HepG2 (cell line): Measurements from ENCODE around the gene MAN2A1. TPM values are rescaled to one million over a fixed set of nuclear protein-coding genes. Genes with fewer than 3 reads are reported as not detected.

ENCODE experiments used
- ATAC-seq: fragments of 200-7000 bp; cut with Tn5 transposase; 3 replicates; pipeline ENCODE4 v1.9.1; 2020; ENCODE audit warnings: mild to moderate bottlenecking, moderate library complexity
- BruUV-seq: library from RNA; stranded (reverse); fragments of 400-500 nt; replicated peaks from 2 replicates; lab custom pipeline; 2021; lab: Mats Ljungman, UMichigan
- CTCF ChIA-PET: fragments of 300-600 bp; formaldehyde crosslinking; extraction: SDS; loops from one replicate; lab custom pipeline; 2021; ENCODE audit warnings: low total read pairs, inconsistent platforms, low intra/inter-chr PET ratio; lab: Yijun Ruan, JAX
- POLR2A ChIA-PET: fragments of 350-600 bp; sonication (Branson Sonifier 250); formaldehyde crosslinking; loops from one replicate; lab custom pipeline; 2020; ENCODE audit warnings: antibody characterized with exemption, inconsistent platforms; lab: Yijun Ruan, JAX
- DNase-seq: peaks from one replicate; pipeline ENCODE4 v3.0.0-alpha.2; 2015; ENCODE audit warnings: low spot score
- FAIRE-seq: peaks from 3 replicates; lab custom pipeline; 2011; peaks lifted over from hg19 to GRCh38; lab: Jason Lieb, UNC
- H2AFZ ChIP-seq: one replicate; pipeline ENCODE4 v1.6.1; 2011; ENCODE audit warnings: low read length, inconsistent platforms
- H3K27ac ChIP-seq: fragments of 300-600 bp; 3 replicates; pipeline ENCODE4 v1.8.0; 2011; ENCODE audit warnings: mixed run types, mild to moderate bottlenecking, mixed read lengths, low read length, inconsistent platforms; ENCODE audit not compliant: insufficient read depth; ENCODE audit errors: extremely low read length
- H3K27me3 ChIP-seq, 2 experiments: fragments of 200-600 bp in 1 of 2; 2 replicates in 1 of 2; 3 replicates in 1 of 2; pipeline versions ENCODE4 v1.6.0 to v1.8.0; 2011; ENCODE audit warnings: low read length in 2 of 2, mild to moderate bottlenecking in 2 of 2, moderate library complexity in 2 of 2, inconsistent platforms in 1 of 2; ENCODE audit not compliant: insufficient read depth in 2 of 2, control insufficient read depth in 1 of 2
- H3K36me3 ChIP-seq, 2 experiments: fragments of 200-600 bp in 1 of 2; replicated peaks in 1 of 2; 2 replicates in 1 of 2; 3 replicates in 1 of 2; pipeline versions ENCODE4 v1.5.1 to v1.8.0; 2011; ENCODE audit warnings: low read length in 2 of 2, inconsistent platforms in 1 of 2; ENCODE audit not compliant: insufficient read depth in 2 of 2, control insufficient read depth in 1 of 2
- H3K4me1 ChIP-seq: 2 replicates; pipeline ENCODE4 v1.5.1; 2012; ENCODE audit warnings: low read length, inconsistent platforms; ENCODE audit not compliant: insufficient read depth
- H3K4me2 ChIP-seq: 2 replicates; pipeline ENCODE4 v1.6.0; 2011; ENCODE audit warnings: low read depth, low read length, inconsistent platforms
- H3K4me3 ChIP-seq, 3 experiments: fragments of 200-600 bp in 1 of 3; sonication (generic), shearing (Covaris generic) in 1 of 3; replicated peaks in 1 of 3; 2 replicates each; pipeline ENCODE4 v1.5.1; 2011 to 2016; ENCODE audit warnings: low read length in 3 of 3, inconsistent platforms in 2 of 3, low read depth in 2 of 3, mild to moderate bottlenecking in 2 of 3, control low read depth in 1 of 3, mixed read lengths in 1 of 3; ENCODE audit not compliant: insufficient read depth in 1 of 3
- H3K79me2 ChIP-seq: one replicate; pipeline ENCODE4 v1.6.1; 2011; ENCODE audit warnings: low read length, inconsistent platforms; ENCODE audit not compliant: insufficient read depth
- H3K9ac ChIP-seq: 2 replicates; pipeline ENCODE4 v1.6.0; 2011; ENCODE audit warnings: mild to moderate bottlenecking, low read depth, low read length, inconsistent platforms; ENCODE audit not compliant: insufficient read depth
- H3K9me3 ChIP-seq: 2 replicates; pipeline ENCODE4 v1.5.1; 2012; ENCODE audit warnings: mild to moderate bottlenecking, low read length
- H4K20me1 ChIP-seq: 2 replicates; pipeline ENCODE4 v1.6.0; 2011; ENCODE audit warnings: inconsistent platforms, mild to moderate bottlenecking, low read length, moderate library complexity; ENCODE audit not compliant: insufficient read depth
- ATRX ChIP-seq: sonication (generic); formaldehyde crosslinking; IDR thresholded peaks from 2 replicates; pipeline ENCODE4 v1.4.0; 2020; ENCODE audit warnings: missing genetic modification reagents, borderline replicate concordance
- CHCHD3 ChIP-seq: sonication (generic); formaldehyde crosslinking; IDR thresholded peaks from 2 replicates; pipeline ENCODE4 v1.8.0; 2022; ENCODE audit warnings: mild to moderate bottlenecking, missing genetic modification reagents, moderate library complexity
- RAD51 ChIP-seq: fragments of 450-650 bp; IDR thresholded peaks from 2 replicates; pipeline ENCODE4 v1.6.1; 2016; ENCODE audit warnings: borderline replicate concordance
- SIX4 ChIP-seq: sonication (generic); formaldehyde crosslinking; IDR thresholded peaks from 2 replicates; pipeline ENCODE4 v1.4.0; 2020; ENCODE audit warnings: missing genetic modification reagents
- ZFY ChIP-seq: sonication (generic); formaldehyde crosslinking; IDR thresholded peaks from 2 replicates; pipeline ENCODE4 v1.4.0; 2020; ENCODE audit warnings: missing genetic modification reagents
- ZNF260 ChIP-seq: sonication (generic); formaldehyde crosslinking; IDR thresholded peaks from 2 replicates; pipeline ENCODE4 v1.4.0; 2020; ENCODE audit warnings: missing genetic modification reagents, low read depth, mild to moderate bottlenecking, borderline replicate concordance
- ZNF3 ChIP-seq: IDR thresholded peaks from 2 replicates; pipeline ENCODE4 v1.7.0; 2017; ENCODE audit warnings: inconsistent platforms
- ZNF382 ChIP-seq: sonication (generic); formaldehyde crosslinking; IDR thresholded peaks from 2 replicates; pipeline ENCODE4 v1.5.0; 2020; ENCODE audit warnings: missing genetic modification reagents, mild to moderate bottlenecking, borderline replicate concordance
- ZSCAN22 ChIP-seq: sonication (generic); formaldehyde crosslinking; IDR thresholded peaks from 2 replicates; pipeline ENCODE4 v1.4.0; 2020; ENCODE audit warnings: mild to moderate bottlenecking, missing genetic modification reagents
- ZSCAN30 ChIP-seq: sonication (generic); formaldehyde crosslinking; IDR thresholded peaks from 2 replicates; pipeline ENCODE4 v1.5.0; 2020; ENCODE audit warnings: mild to moderate bottlenecking, missing genetic modification reagents
- WGBS: methylation state at CpG from one replicate; pipeline ENCODE4 v1.1.6; 2017; ENCODE audit warnings: low lambda C conversion rate; 5-methylcytosine and 5-hydroxymethylcytosine counted together
- in situ Hi-C: cut with HindIII; loops from 2 replicates; pipeline ENCODE4 v1.10.0; 2017; ENCODE audit warnings: low pct_unique_long_range_greater_than_20kb; ENCODE audit not compliant: extremely low pct_ligation_motif_present
- intact Hi-C: fragments of 100-400 bp; cut with micrococcal nuclease; formaldehyde crosslinking; loops from one replicate; pipeline ENCODE4 v1.10.0; 2022; ENCODE audit not compliant: unreplicated experiment
- polyA plus RNA-seq, 8 experiments: library from polyadenylated mRNA; depleted of rRNA in 3 of 8; stranded (reverse) in 7 of 8; unstranded in 1 of 8; fragments of >200 nt; fragmentation: Illumina TruSeq in 4 of 8; extraction: Trizol in 4 of 8; gene quantifications; 2 replicates each; pipeline versions ENCODE4 v1.2.1 to v1.2.3, GENCODE V29; 2011 to 2016; ENCODE audit warnings: low read depth in 4 of 8, missing spikeins in 1 of 8, mixed read lengths in 1 of 8; ENCODE audit not compliant: insufficient read depth in 1 of 8
- total RNA-seq, 5 experiments: library from RNA; depleted of rRNA; stranded (reverse); fragments of >200 nt; fragmentation: Illumina TruSeq; extraction: Trizol; gene quantifications; 2 replicates each; pipeline ENCODE4 v1.2.3, GENCODE V29; 2016; ENCODE audit warnings: low read depth in 1 of 5

MAN2A1 gene
- total and polyA plus RNA-seq, 2 of the 13 experiments (the other 11 are each of a cell fraction or from before 2014, with no cell fraction given), result 56.2 to 80.5 TPM

DNA sequence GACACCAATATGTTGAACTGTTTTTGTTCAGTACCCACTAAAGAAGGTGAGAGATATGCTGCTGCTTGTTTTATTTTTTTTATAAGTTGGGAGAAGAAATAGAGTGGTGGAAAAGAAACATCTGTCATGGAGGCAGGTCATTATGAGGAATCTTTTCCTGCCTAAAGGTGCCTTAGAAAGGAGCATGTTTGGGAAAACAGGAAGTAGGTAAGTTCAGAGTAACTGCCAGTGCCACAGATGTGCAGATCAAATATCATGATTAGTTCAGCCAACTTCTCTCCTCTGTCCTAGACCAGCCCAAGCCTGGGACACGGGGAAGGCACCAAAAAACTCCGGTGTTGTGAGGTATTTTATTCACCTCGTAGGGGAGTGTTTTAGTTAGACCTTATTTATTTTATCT is 144.2 kb downstream of the MAN2A1 start (continued):
- TF ChIP-seq SIX4 (CRISPR knock-in tag), result no peak
- TF ChIP-seq ZNF382 (CRISPR knock-in tag), result no peak
- TF ChIP-seq ZNF3 (CRISPR knock-in tag), result no peak
- no peak for TF ChIP-seq ZSCAN22 (CRISPR knock-in tag)
- TF ChIP-seq ATRX, result no peak
- no peak for TF ChIP-seq ZSCAN30 (CRISPR knock-in tag)

DNA sequence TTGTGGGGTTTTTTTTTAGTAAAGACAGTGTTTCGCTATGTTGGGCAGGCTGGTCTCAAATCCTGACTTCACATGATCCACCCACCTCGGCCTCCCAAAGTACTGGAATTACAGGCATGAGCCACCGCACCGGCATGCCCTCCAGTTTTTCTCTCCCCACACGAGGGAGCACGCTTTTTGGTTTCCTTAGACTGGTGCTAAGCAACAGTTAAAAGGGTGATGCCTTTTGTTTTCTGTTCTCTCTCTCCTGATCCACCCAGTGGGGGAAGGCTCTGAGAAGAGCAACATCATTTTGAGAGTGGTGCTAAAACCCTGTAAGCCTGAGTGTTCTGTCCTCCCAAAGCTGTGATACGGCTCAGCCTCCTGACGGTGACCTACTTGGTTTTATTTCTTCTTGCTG is 146.6 kb downstream of the MAN2A1 start:
- no peak for FAIRE-seq
- Histone ChIP-seq H3K36me3 (peaks cover 4 to 10% of the 10 kb centered on the region in 2 experiments), H3K9ac (no peak overlapping the region), H2AFZ (no peak overlapping the region), H3K4me2 (no peak overlapping the region), H3K79me2 (no peaks in the 10 kb centered on the region), H3K4me3 (no peak overlapping the region), H3K27me3 (no peaks in the 10 kb centered on the region), H3K27ac (no peak overlapping the region), H4K20me1 (no peaks in the 10 kb centered on the region), H3K9me3 (no peaks in the 10 kb centered on the region), H3K4me1 (no peaks in the 10 kb centered on the region)
- no TSS peak for BruUV-seq
- ChIA-PET CTCF (no interaction called here), POLR2A (no interaction called here)
- whole genome bisulfite sequencing, result 86% methylated on average over 8 of the region's 8 CpGs
- in situ Hi-C loops (no loop called here), intact Hi-C loops (no loop called here)
- no peak for ATAC-seq
- no peak for DNase-seq
- no peak for TF ChIP-seq RAD51
- no peak for TF ChIP-seq CHCHD3 (CRISPR knock-in tag)
- no peak for TF ChIP-seq ZNF260 (CRISPR knock-in tag)
- TF ChIP-seq ZFY (CRISPR knock-in tag), result no peak
